Stimulated activated CD4-positive, alpha-beta T cell treated with anti-CD3 and anti-CD28 coated beads, Interleukin-12 subunit alpha, Interleukin-12 subunit beta, amount 100 ng/mL, for 4 hours (primary cell): ENCODE data around the gene KIZ.

ENCODE experiments used
- DNase-seq: peaks from one replicate; pipeline ENCODE4 v3.0.0-alpha.2; 2020

The KIZ gene

GRCh38 chr20:21125849-21126580 lies at the start of gene KIZ:
Gene KIZ (plus strand): TSS chr20:21126082. CDS start chr20:21126116, 34 bp downstream.
- peak; percentile 99 for DNase-seq

GRCh38 chr20:21077809-21078345 lies 48.0 kb upstream of the KIZ start:
- DNase-seq, result no peak

- DNase-seq, result no peak
Observed at GRCh38 chr20:21082584-21082983, 43.3 kb upstream of the KIZ start.

GRCh38 chr20:21083825-21084325 lies 42.0 kb upstream of the KIZ start:
- DNase-seq, result no peak

GRCh38 chr20:21087862-21088540 lies 37.9 kb upstream of the KIZ start:
- DNase-seq, result no peak

GRCh38 chr20:21089391-21089790 lies 36.5 kb upstream of the KIZ start:
- no peak for DNase-seq

- DNase-seq, result no peak
Observed at GRCh38 chr20:21090111-21090618, 35.7 kb upstream of the KIZ start.

GRCh38 chr20:21090721-21091120 lies 35.2 kb upstream of the KIZ start:
- DNase-seq, result no peak

- DNase-seq, result no peak
Observed at GRCh38 chr20:21092806-21093205, 33.1 kb upstream of the KIZ start.

- no peak for DNase-seq
Observed at GRCh38 chr20:21096321-21097043, 29.4 kb upstream of the KIZ start.

GRCh38 chr20:21099751-21100577 lies 25.9 kb upstream of the KIZ start:
- DNase-seq, result no peak

GRCh38 chr20:21100578-21101452 lies 25.1 kb upstream of the KIZ start:
- no peak for DNase-seq

GRCh38 chr20:21101453-21101931 lies 24.4 kb upstream of the KIZ start:
- DNase-seq, result no peak

GRCh38 chr20:21101932-21102575 lies 23.8 kb upstream of the KIZ start:
- no peak for DNase-seq

GRCh38 chr20:21102603-21103311 lies 23.1 kb upstream of the KIZ start:
- DNase-seq, result no peak

- DNase-seq, result no peak
Observed at GRCh38 chr20:21103582-21104465, 22.1 kb upstream of the KIZ start.

- no peak for DNase-seq
Observed at GRCh38 chr20:21104466-21104761, 21.5 kb upstream of the KIZ start.

GRCh38 chr20:21104921-21105320 lies 21.0 kb upstream of the KIZ start:
- no peak for DNase-seq
